Panc1 (cell line): Measurements from ENCODE around the gene KRTAP2-3. TPM values are rescaled to one million over a fixed set of nuclear protein-coding genes. Genes with fewer than 3 reads are reported as not detected.

Source experiments
- ATAC-seq: fragments of 200-7000 bp; cut with Tn5 transposase; 2 replicates; pipeline ENCODE4 v1.9.1; 2020; ENCODE audit warnings: mild to moderate bottlenecking, moderate library complexity
- BruUV-seq: library from RNA; stranded (reverse); fragments of 400-500 nt; replicated peaks from 2 replicates; lab custom pipeline; 2021; lab: Mats Ljungman, UMichigan
- CTCF ChIA-PET: fragments of 300-600 bp; sonication (Branson Sonifier 250); formaldehyde crosslinking; loops from one replicate; lab custom pipeline; 2022; ENCODE audit warnings: antibody characterized with exemption; lab: Charles Lee
- POLR2A ChIA-PET: fragments of 300-600 bp; sonication (Branson Sonifier 250); formaldehyde crosslinking; loops from one replicate; lab custom pipeline; 2022; ENCODE audit warnings: antibody characterized with exemption; lab: Charles Lee
- DNase-seq: peaks from one replicate; pipeline ENCODE4 v3.0.0-alpha.2; 2010; ENCODE audit warnings: low read depth, low spot score
- H3K27ac ChIP-seq: 2 replicates; pipeline ENCODE4 v1.5.1; 2011; ENCODE audit warnings: mild to moderate bottlenecking, low read length, inconsistent platforms
- H3K27me3 ChIP-seq: fragments of 200-500 bp; sonication (Bioruptor generic); 2 replicates; pipeline ENCODE4 v1.6.0; 2014; ENCODE audit warnings: low read length, inconsistent platforms; ENCODE audit not compliant: control insufficient read depth, insufficient read depth
- H3K36me3 ChIP-seq: fragments of 200-500 bp; sonication (Bioruptor generic); 2 replicates; pipeline ENCODE4 v1.5.1; 2014; ENCODE audit warnings: inconsistent platforms, mild to moderate bottlenecking, low read length, moderate library complexity; ENCODE audit not compliant: control insufficient read depth, insufficient read depth
- H3K4me1 ChIP-seq: 2 replicates; pipeline ENCODE4 v1.5.1; 2011; ENCODE audit warnings: inconsistent platforms, mild to moderate bottlenecking, low read length, moderate library complexity; ENCODE audit not compliant: control insufficient read depth, insufficient read depth
- H3K4me3 ChIP-seq, 2 experiments: 2 replicates each; pipeline ENCODE4 v1.5.1; 2011 to 2012; ENCODE audit warnings: low read depth in 2 of 2, low read length in 2 of 2, mild to moderate bottlenecking in 2 of 2, inconsistent platforms in 1 of 2, moderate library complexity in 1 of 2
- H3K9me3 ChIP-seq: fragments of 200-500 bp; sonication (Bioruptor generic); 2 replicates; pipeline ENCODE4 v1.5.1; 2014; ENCODE audit warnings: low read depth, mild to moderate bottlenecking, inconsistent platforms, low read length, moderate library complexity; ENCODE audit not compliant: control insufficient read depth, insufficient read depth
- CTCF ChIP-seq: fragments of 450-650 bp; IDR thresholded peaks from 2 replicates; pipeline ENCODE4 v1.5.1; 2017; ENCODE audit warnings: mild to moderate bottlenecking
- POLR2AphosphoS5 ChIP-seq: IDR thresholded peaks from 2 replicates; pipeline ENCODE4 v1.6.1; 2012; ENCODE audit warnings: mild to moderate bottlenecking, low read depth, low read length, moderate library complexity
- SIN3A ChIP-seq: IDR thresholded peaks from 2 replicates; pipeline ENCODE4 v1.6.1; 2012; ENCODE audit warnings: low read depth, mild to moderate bottlenecking, low read length, moderate library complexity, borderline replicate concordance; ENCODE audit not compliant: insufficient read depth
- TCF7L2 ChIP-seq: IDR thresholded peaks from 2 replicates; pipeline ENCODE4 v1.6.1; 2011; ENCODE audit warnings: mild to moderate bottlenecking, low read depth, low read length, inconsistent platforms
- in situ Hi-C: cut with HindIII; loops from 2 replicates; pipeline ENCODE4 v1.10.0; 2016; ENCODE audit warnings: low sequenced_read_pairs, low pct_unique_long_range_greater_than_20kb
- intact Hi-C: fragments of 100-400 bp; cut with micrococcal nuclease; formaldehyde crosslinking; loops from one replicate; pipeline ENCODE4 v1.10.0; 2022; ENCODE audit not compliant: unreplicated experiment
- total RNA-seq: library from RNA; stranded (reverse); gene quantifications from one replicate; pipeline ENCODE4 v1.2.1, GENCODE V29; 2021; ENCODE audit not compliant: unreplicated experiment
- TF ChIP-seq, protein P1 (sequence below), 2 experiments: IDR thresholded peaks; 2 replicates each; pipeline ENCODE4 v1.6.1; 2011 to 2012; ENCODE audit warnings: low read depth in 2 of 2, control low read depth in 1 of 2, low read length in 1 of 2, mild to moderate bottlenecking in 1 of 2, moderate library complexity in 1 of 2; ENCODE audit not compliant: insufficient read depth in 1 of 2

Gene KRTAP2-3
- total RNA-seq, 1 experiment from 2014 or later: not detected

DNA sequence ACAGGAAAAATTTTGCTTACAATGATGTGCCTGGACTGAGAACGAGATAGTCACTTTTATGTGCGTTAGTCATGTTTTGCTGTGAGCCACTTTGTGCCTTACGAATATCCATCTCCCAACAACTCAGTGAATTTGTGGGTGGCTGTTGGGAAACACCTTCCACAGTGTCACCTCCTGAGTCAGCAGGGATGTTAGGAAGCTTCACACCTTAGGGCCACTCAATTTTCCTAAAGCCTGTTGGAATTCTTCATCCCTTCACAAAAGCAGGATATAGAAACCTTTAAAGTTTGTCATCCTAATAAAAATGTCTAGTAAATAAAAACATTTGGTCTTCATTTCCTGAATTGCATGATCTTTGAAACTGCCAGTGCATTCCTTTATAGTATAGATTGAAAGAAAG is 46.7 kb downstream of the KRTAP2-3 start:
- ATAC-seq: no peak

DNA sequence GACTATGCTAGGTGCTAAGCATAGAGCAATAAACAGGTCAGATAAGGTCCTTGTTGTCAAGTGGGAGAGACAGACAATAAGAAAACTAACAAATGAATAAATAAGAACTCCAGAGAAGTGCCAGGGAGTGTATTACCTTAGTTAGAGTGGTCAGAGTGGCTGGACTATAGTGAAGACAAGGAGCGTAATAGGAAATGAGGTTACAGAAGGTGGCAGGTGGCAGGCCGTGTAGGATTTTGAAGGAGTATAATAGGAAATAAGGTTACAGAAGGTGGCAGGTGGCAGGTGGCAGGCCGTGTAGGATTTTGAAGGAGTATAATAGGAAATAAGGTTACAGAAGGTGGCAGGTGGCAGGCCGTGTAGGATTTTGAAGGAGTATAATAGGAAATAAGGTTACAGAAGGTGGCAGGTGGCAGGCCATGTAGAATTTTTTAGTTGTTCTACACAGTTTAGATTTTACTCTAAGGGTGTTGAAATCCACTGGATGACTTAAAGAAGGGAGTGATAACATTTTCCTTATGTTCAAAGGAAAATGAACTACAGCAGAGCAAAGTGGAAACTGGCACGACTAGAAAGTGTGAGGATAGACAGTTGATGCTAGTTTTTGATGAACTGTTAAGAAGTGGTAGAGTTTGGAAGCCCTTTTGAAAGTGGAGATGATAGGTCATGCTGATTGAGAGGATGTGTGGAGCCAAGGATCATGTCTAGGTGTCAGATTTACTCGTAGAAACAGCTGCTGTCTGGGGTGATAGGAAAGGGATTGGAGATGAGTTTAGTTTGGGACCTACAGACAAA is 47.4 kb downstream of the KRTAP2-3 start:
- H3K36me3 ChIP-seq: no peaks in the 10 kb centered on the region
- no peaks in the 10 kb centered on the region for H3K9me3 ChIP-seq
- CTCF ChIA-PET: no interaction called here
- no peaks in the 10 kb centered on the region; the same call in 1 of the 2 replicates for H3K27me3 ChIP-seq
- ATAC-seq (no peak), DNase-seq (no peak)
- in situ Hi-C loops: no loop called here
- H3K4me3 ChIP-seq: no peak overlapping the region
- POLR2A ChIA-PET: no interaction called here
- no peak overlapping the region for H3K27ac ChIP-seq
- H3K4me1 ChIP-seq: no peaks in the 10 kb centered on the region
- intact Hi-C loops: no loop called here
- TF ChIP-seq TCF7L2 (no peak), POLR2AphosphoS5 (no peak), CTCF (no peak), SIN3A (no peak)
- TF ChIP-seq, protein P1, sequence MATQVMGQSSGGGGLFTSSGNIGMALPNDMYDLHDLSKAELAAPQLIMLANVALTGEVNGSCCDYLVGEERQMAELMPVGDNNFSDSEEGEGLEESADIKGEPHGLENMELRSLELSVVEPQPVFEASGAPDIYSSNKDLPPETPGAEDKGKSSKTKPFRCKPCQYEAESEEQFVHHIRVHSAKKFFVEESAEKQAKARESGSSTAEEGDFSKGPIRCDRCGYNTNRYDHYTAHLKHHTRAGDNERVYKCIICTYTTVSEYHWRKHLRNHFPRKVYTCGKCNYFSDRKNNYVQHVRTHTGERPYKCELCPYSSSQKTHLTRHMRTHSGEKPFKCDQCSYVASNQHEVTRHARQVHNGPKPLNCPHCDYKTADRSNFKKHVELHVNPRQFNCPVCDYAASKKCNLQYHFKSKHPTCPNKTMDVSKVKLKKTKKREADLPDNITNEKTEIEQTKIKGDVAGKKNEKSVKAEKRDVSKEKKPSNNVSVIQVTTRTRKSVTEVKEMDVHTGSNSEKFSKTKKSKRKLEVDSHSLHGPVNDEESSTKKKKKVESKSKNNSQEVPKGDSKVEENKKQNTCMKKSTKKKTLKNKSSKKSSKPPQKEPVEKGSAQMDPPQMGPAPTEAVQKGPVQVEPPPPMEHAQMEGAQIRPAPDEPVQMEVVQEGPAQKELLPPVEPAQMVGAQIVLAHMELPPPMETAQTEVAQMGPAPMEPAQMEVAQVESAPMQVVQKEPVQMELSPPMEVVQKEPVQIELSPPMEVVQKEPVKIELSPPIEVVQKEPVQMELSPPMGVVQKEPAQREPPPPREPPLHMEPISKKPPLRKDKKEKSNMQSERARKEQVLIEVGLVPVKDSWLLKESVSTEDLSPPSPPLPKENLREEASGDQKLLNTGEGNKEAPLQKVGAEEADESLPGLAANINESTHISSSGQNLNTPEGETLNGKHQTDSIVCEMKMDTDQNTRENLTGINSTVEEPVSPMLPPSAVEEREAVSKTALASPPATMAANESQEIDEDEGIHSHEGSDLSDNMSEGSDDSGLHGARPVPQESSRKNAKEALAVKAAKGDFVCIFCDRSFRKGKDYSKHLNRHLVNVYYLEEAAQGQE (IDR thresholded peaks at IDR 0.05; ENCODE audit: insufficient read depth in 1 of 2, low read depth in 2 of 2, low read length in 1 of 2): no peak
- BruUV-seq: no TSS peak

More for the DNA sequence above, 46.7 kb downstream of the KRTAP2-3 start:
- CTCF ChIA-PET: no interaction called here
- Histone ChIP-seq H3K27me3 (no peaks in the 10 kb centered on the region; the same call in 1 of the 2 replicates), H3K4me3 (no peak overlapping the region), H3K27ac (no peak overlapping the region), H3K36me3 (no peaks in the 10 kb centered on the region), H3K4me1 (no peaks in the 10 kb centered on the region), H3K9me3 (no peaks in the 10 kb centered on the region)
- POLR2A ChIA-PET: no interaction called here
- no peak for TF ChIP-seq SIN3A
- TF ChIP-seq, protein P1 (IDR thresholded peaks at IDR 0.05; ENCODE audit: insufficient read depth in 1 of 2, low read depth in 2 of 2, low read length in 1 of 2): no peak
- TF ChIP-seq POLR2AphosphoS5: no peak
- no peak for TF ChIP-seq TCF7L2
- no peak for TF ChIP-seq CTCF
- no peak for DNase-seq
- intact Hi-C loops: no loop called here
- in situ Hi-C loops: no loop called here
- no TSS peak for BruUV-seq
